Measurements from ENCODE around the gene BDP1. TPM values are rescaled to one million over a fixed set of nuclear protein-coding genes. Genes with fewer than 3 reads are reported as not detected.
"Not testable (repeated sequence)": the region's sequence is repeated elsewhere in the genome, so short reads cannot be mapped to it uniquely, and the experiment has no call there.

BDP1 gene
- polyA plus RNA-seq, 1 donor from 2014 or later, result 83.7 TPM

DNA sequence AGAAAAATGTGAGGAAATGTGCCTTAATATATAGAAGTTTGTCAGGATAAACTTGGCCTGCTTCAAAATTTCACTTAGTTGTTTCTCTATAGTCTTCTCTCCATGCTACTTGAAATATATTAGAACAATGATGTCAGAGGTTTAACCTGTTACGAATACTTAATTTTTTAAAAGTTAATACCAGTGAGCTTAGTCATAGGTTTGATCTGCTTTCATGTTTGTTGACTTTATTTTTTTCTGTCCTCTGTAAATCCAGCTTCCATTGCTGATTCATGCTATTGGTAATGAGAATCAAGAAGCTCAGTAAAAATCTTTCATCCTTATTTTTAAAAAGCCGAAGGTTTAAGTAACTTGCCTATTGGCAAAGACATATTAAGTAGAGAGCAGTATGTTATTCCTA is 27.9 kb downstream of the BDP1 start (continued):
- TF ChIP-seq EP300 (conservative IDR thresholded peaks at IDR 0.05; ENCODE audit: poor library complexity, severe bottlenecking), result no peak
- no peak for TF ChIP-seq RAD21 (conservative IDR thresholded peaks at IDR 0.05)

DNA sequence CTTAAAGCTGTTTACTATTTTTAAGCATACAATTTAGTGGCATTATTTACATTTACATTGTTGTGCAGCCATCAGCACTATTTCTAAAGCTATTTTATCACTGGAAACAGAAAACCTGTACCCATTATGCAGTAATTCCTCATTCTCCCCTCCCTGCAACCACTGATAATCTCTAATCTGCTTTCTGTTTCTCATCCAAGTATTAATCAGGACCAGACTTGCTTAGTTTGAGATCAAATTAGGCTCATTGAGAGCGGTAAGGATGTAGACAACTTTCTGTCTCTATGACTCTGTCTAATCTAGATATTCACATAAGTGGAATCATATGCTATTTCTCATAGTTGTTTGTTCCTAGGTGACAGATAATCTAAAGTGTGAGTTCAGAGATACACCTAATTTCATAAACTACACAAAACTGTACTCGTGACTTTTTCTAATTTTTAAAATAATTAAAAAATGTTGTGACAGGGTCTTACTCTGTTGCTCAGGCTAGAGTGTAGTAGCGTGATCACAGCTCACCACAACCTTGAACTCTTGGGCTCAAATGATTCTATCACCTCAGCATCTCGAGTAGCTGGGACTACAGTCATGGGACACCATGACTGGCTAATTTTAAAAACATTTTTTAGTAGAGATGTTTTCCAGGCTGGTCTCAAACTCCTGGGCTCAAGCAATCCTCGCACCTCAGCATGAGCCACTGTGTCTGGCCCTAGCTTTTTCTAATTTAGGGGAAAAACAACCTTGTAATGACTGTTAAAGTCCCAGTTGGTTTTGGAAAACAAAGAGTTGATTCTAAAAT is 37.6 kb downstream of the BDP1 start:
- peaks cover 3% of the 10 kb centered on the region for H3K36me3 ChIP-seq (ENCODE audit: insufficient read depth, low read length)
- H3K27me3 ChIP-seq (ENCODE audit: insufficient read depth, low read depth, low read length), result no peaks in the 10 kb centered on the region
- no peaks in the 10 kb centered on the region for H3F3A ChIP-seq (ENCODE audit: insufficient read depth, low read length, poor library complexity, severe bottlenecking)
- no peaks in the 10 kb centered on the region for H4K20me1 ChIP-seq (ENCODE audit: insufficient read depth)
- no peaks in the 10 kb centered on the region for H3K79me2 ChIP-seq (replicated peaks; ENCODE audit: insufficient read depth, low read length)
- no peak overlapping the region for H3K27ac ChIP-seq (ENCODE audit: low read length)
- no peaks in the 10 kb centered on the region for H3K9me3 ChIP-seq (ENCODE audit: low read length)
- H3K4me2 ChIP-seq (ENCODE audit: low read length), result no peak overlapping the region
- no peaks in the 10 kb centered on the region for H3K9me2 ChIP-seq (ENCODE audit: insufficient read depth, low read length)
- no peak overlapping the region for H3K4me3 ChIP-seq (ENCODE audit: low read length)
- no peak for TF ChIP-seq RAD21 (conservative IDR thresholded peaks at IDR 0.05)
- H2AFZ ChIP-seq (ENCODE audit: low read depth, low read length), result no peak overlapping the region
- H3K9ac ChIP-seq (ENCODE audit: low read length), result no peak overlapping the region

DNA sequence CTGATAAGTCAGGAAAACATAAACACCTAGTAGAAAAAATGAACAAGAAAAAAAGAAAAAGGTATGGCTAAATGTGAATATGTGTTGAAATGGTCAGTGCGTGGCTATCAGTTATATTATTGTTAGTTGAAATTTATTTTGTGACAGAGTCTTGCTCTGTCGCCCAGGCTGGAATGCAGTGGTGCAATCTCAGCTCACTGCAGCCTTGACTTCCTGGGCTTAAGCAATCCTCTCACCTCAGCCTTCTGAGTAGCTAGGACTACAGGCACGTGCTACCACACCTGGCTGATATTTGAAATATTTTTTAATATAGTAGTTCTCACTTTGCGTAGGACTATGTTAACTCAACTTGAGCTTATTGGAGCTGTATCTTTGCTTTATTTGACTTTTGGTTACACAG is 38.8 kb downstream of the BDP1 start:
- not testable (repeated sequence) for H3K36me3 ChIP-seq (ENCODE audit: insufficient read depth, low read length); H3K4me2 ChIP-seq (ENCODE audit: low read length); H3K4me3 ChIP-seq (ENCODE audit: low read length); H3K9me3 ChIP-seq (ENCODE audit: low read length); H3K27ac ChIP-seq (ENCODE audit: low read length); H2AFZ ChIP-seq (ENCODE audit: low read depth, low read length); H3K79me2 ChIP-seq (replicated peaks; ENCODE audit: insufficient read depth, low read length); H3F3A ChIP-seq (ENCODE audit: insufficient read depth, low read length, poor library complexity, severe bottlenecking); H3K9me2 ChIP-seq (ENCODE audit: insufficient read depth, low read length); H3K27me3 ChIP-seq (ENCODE audit: insufficient read depth, low read depth, low read length); H3K9ac ChIP-seq (ENCODE audit: low read length); H4K20me1 ChIP-seq (ENCODE audit: insufficient read depth)

DNA sequence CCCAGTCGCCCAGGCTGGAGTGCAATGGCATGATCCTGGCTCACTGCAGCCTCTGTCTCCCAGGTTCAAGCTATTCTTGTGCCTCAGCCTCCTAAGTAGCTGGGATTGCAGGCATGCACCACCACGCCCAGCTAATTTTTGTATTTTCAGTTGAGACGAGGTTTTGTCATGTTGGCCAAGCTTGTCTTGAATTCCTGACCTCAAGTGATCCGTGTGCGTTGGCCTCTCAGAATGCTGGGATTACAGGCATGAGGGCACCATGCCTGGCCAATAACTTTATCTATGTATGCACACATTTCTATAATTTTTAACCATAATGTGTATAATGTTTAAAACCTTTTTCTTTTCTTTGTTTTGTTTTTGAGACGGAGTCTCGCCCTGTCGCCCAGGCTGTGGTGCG is 43.3 kb downstream of the BDP1 start:
- H3F3A ChIP-seq (ENCODE audit: insufficient read depth, low read length, poor library complexity, severe bottlenecking); H3K9me3 ChIP-seq (ENCODE audit: low read length); H3K4me3 ChIP-seq (ENCODE audit: low read length); H3K27ac ChIP-seq (ENCODE audit: low read length); H3K4me2 ChIP-seq (ENCODE audit: low read length); H3K36me3 ChIP-seq (ENCODE audit: insufficient read depth, low read length); H4K20me1 ChIP-seq (ENCODE audit: insufficient read depth); H3K27me3 ChIP-seq (ENCODE audit: insufficient read depth, low read depth, low read length); H2AFZ ChIP-seq (ENCODE audit: low read depth, low read length); H3K79me2 ChIP-seq (replicated peaks; ENCODE audit: insufficient read depth, low read length); H3K9me2 ChIP-seq (ENCODE audit: insufficient read depth, low read length); H3K9ac ChIP-seq (ENCODE audit: low read length): not testable (repeated sequence)

DNA sequence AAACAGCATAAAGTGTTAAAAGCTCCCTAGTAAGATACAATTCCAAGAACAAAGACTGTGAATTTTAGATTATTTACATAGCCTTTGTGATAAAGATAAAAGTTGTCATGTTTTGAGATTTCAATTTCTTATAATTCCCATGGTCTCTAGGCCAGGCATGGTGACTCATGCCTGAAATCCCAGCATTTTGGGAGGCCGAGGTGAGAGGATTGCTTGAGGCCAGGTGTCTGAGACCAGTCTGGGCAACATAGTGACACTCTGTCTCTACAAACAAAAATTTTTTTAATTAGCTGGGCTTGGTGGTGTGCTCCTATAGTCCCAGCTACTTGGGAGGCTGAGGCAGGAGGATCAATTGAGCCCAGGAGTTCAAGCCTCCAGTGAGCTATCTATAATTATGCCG is 48.1 kb downstream of the BDP1 start:
- H3K27ac ChIP-seq (ENCODE audit: low read length), result no peak overlapping the region
- H2AFZ ChIP-seq (ENCODE audit: low read depth, low read length), result no peak overlapping the region
- H4K20me1 ChIP-seq (ENCODE audit: insufficient read depth), result no peaks in the 10 kb centered on the region
- H3K79me2 ChIP-seq (replicated peaks; ENCODE audit: insufficient read depth, low read length), result no peaks in the 10 kb centered on the region
- no peaks in the 10 kb centered on the region for H3K9me2 ChIP-seq (ENCODE audit: insufficient read depth, low read length)
- peaks cover 3% of the 10 kb centered on the region for H3K36me3 ChIP-seq (ENCODE audit: insufficient read depth, low read length)
- no peaks in the 10 kb centered on the region for H3K9me3 ChIP-seq (ENCODE audit: low read length)
- no peaks in the 10 kb centered on the region for H3K27me3 ChIP-seq (ENCODE audit: insufficient read depth, low read depth, low read length)
- no peak overlapping the region for H3K4me3 ChIP-seq (ENCODE audit: low read length)
- no peaks in the 10 kb centered on the region for H3F3A ChIP-seq (ENCODE audit: insufficient read depth, low read length, poor library complexity, severe bottlenecking)
- TF ChIP-seq, protein P1, sequence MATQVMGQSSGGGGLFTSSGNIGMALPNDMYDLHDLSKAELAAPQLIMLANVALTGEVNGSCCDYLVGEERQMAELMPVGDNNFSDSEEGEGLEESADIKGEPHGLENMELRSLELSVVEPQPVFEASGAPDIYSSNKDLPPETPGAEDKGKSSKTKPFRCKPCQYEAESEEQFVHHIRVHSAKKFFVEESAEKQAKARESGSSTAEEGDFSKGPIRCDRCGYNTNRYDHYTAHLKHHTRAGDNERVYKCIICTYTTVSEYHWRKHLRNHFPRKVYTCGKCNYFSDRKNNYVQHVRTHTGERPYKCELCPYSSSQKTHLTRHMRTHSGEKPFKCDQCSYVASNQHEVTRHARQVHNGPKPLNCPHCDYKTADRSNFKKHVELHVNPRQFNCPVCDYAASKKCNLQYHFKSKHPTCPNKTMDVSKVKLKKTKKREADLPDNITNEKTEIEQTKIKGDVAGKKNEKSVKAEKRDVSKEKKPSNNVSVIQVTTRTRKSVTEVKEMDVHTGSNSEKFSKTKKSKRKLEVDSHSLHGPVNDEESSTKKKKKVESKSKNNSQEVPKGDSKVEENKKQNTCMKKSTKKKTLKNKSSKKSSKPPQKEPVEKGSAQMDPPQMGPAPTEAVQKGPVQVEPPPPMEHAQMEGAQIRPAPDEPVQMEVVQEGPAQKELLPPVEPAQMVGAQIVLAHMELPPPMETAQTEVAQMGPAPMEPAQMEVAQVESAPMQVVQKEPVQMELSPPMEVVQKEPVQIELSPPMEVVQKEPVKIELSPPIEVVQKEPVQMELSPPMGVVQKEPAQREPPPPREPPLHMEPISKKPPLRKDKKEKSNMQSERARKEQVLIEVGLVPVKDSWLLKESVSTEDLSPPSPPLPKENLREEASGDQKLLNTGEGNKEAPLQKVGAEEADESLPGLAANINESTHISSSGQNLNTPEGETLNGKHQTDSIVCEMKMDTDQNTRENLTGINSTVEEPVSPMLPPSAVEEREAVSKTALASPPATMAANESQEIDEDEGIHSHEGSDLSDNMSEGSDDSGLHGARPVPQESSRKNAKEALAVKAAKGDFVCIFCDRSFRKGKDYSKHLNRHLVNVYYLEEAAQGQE (IDR thresholded peaks at IDR 0.05; ENCODE audit: borderline replicate concordance), result no peak
- TF ChIP-seq TAF1 (IDR thresholded peaks at IDR 0.05; ENCODE audit: low read depth), result no peak
- TF ChIP-seq POLR2AphosphoS5 (IDR thresholded peaks at IDR 0.05), result no peak
- no peak for TF ChIP-seq MXI1 (conservative IDR thresholded peaks at IDR 0.05; ENCODE audit: poor library complexity, severe bottlenecking)
- TF ChIP-seq SMC3 (conservative IDR thresholded peaks at IDR 0.05; ENCODE audit: poor library complexity), result no peak
- no peak for TF ChIP-seq RAD21 (conservative IDR thresholded peaks at IDR 0.05)
- TF ChIP-seq, protein P2, sequence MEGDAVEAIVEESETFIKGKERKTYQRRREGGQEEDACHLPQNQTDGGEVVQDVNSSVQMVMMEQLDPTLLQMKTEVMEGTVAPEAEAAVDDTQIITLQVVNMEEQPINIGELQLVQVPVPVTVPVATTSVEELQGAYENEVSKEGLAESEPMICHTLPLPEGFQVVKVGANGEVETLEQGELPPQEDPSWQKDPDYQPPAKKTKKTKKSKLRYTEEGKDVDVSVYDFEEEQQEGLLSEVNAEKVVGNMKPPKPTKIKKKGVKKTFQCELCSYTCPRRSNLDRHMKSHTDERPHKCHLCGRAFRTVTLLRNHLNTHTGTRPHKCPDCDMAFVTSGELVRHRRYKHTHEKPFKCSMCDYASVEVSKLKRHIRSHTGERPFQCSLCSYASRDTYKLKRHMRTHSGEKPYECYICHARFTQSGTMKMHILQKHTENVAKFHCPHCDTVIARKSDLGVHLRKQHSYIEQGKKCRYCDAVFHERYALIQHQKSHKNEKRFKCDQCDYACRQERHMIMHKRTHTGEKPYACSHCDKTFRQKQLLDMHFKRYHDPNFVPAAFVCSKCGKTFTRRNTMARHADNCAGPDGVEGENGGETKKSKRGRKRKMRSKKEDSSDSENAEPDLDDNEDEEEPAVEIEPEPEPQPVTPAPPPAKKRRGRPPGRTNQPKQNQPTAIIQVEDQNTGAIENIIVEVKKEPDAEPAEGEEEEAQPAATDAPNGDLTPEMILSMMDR (IDR thresholded peaks at IDR 0.05; ENCODE audit: poor library complexity, severe bottlenecking), result no peak
- no peak for TF ChIP-seq EZH2 (IDR thresholded peaks at IDR 0.05; ENCODE audit: borderline replicate concordance, insufficient read depth, low read length, poor library complexity, severe bottlenecking)
- TF ChIP-seq EP300 (conservative IDR thresholded peaks at IDR 0.05; ENCODE audit: poor library complexity, severe bottlenecking), result no peak
- no peak overlapping the region for H3K9ac ChIP-seq (ENCODE audit: low read length)
- no peak overlapping the region for H3K4me2 ChIP-seq (ENCODE audit: low read length)
